DND-41 (cell line): ENCODE measurements around the gene SEC24C.

ENCODE experiments used
- ATAC-seq: fragments of 200-7000 bp; cut with Tn5 transposase; 3 replicates; pipeline ENCODE4 v1.9.1; 2021; ENCODE audit warnings: low read depth; ENCODE audit not compliant: insufficient read depth
- DNase-seq: peaks from one replicate; pipeline ENCODE4 v3.0.0-alpha.2; 2020
- H2AFZ ChIP-seq: 2 replicates; pipeline ENCODE4 v1.6.0; 2012; ENCODE audit warnings: low read depth, low read length
- H3K27ac ChIP-seq: 2 replicates; pipeline ENCODE4 v1.5.1; 2012; ENCODE audit warnings: low read length, inconsistent platforms
- H3K27me3 ChIP-seq: fragments of 200-600 bp; sonication (generic); 2 replicates; pipeline ENCODE4 v1.6.0; 2012; ENCODE audit warnings: low read length, mild to moderate bottlenecking, inconsistent platforms; ENCODE audit not compliant: insufficient read depth, poor library complexity
- H3K36me3 ChIP-seq: 2 replicates; pipeline ENCODE4 v1.5.1; 2012; ENCODE audit warnings: low read length, inconsistent platforms; ENCODE audit not compliant: insufficient read depth
- H3K4me1 ChIP-seq: 2 replicates; pipeline ENCODE4 v1.5.1; 2012; ENCODE audit warnings: mild to moderate bottlenecking, low read length; ENCODE audit not compliant: insufficient read depth
- H3K4me2 ChIP-seq: 2 replicates; pipeline ENCODE4 v1.6.0; 2012; ENCODE audit warnings: mild to moderate bottlenecking, moderate library complexity, low read length, inconsistent platforms; ENCODE audit not compliant: insufficient read depth
- H3K4me3 ChIP-seq, 2 experiments: fragments of 200-600 bp in 1 of 2; shearing (Covaris generic) in 1 of 2; 2 replicates each; pipeline ENCODE4 v1.5.1; 2012 to 2016; ENCODE audit warnings: inconsistent platforms in 2 of 2, low read length in 2 of 2, mild to moderate bottlenecking in 2 of 2, low read depth in 1 of 2, moderate library complexity in 1 of 2
- H3K79me2 ChIP-seq: 2 replicates; pipeline ENCODE4 v1.6.0; 2012; ENCODE audit warnings: low read length, inconsistent platforms; ENCODE audit not compliant: insufficient read depth
- H3K9ac ChIP-seq: 2 replicates; pipeline ENCODE4 v1.6.0; 2012; ENCODE audit warnings: low read depth, mild to moderate bottlenecking, inconsistent platforms, low read length, moderate library complexity
- H3K9me3 ChIP-seq: 2 replicates; pipeline ENCODE4 v1.5.1; 2012; ENCODE audit warnings: low read length, moderate library complexity, mild to moderate bottlenecking, inconsistent platforms; ENCODE audit not compliant: insufficient read depth, severe bottlenecking
- H4K20me1 ChIP-seq: 2 replicates; pipeline ENCODE4 v1.6.0; 2012; ENCODE audit warnings: low read length; ENCODE audit not compliant: insufficient read depth
- CTCF ChIP-seq: IDR thresholded peaks from 2 replicates; pipeline ENCODE4 v1.5.1; 2012; ENCODE audit warnings: borderline replicate concordance, low read length, moderate library complexity, mild to moderate bottlenecking; ENCODE audit not compliant: poor library complexity, severe bottlenecking; ENCODE audit errors: extremely low read depth
- EZH2 ChIP-seq: IDR thresholded peaks from 3 replicates; pipeline ENCODE4 v1.6.1; 2012; ENCODE audit warnings: borderline replicate concordance, low read depth, mild to moderate bottlenecking, moderate library complexity, low read length, inconsistent platforms; ENCODE audit not compliant: severe bottlenecking

Gene SEC24C

GRCh38 chr10:73809061-73809818 is 65.1 kb downstream of the SEC24C start:
- ATAC-seq (no peak), DNase-seq (no peak)
- H4K20me1 ChIP-seq: peaks cover 28% of the 10 kb centered on the region
- H2AFZ ChIP-seq: no peak overlapping the region
- H3K27ac ChIP-seq: no peak overlapping the region
- peaks cover 70% of the 10 kb centered on the region for H3K36me3 ChIP-seq
- H3K9ac ChIP-seq: no peak overlapping the region
- no peak for TF ChIP-seq EZH2
- no peak for TF ChIP-seq CTCF
- peaks cover 39% of the 10 kb centered on the region for H3K79me2 ChIP-seq
- H3K27me3 ChIP-seq: no peaks in the 10 kb centered on the region
- no peaks in the 10 kb centered on the region for H3K9me3 ChIP-seq
- H3K4me2 ChIP-seq: peak overlapping the region; percentile 15
- H3K4me1 ChIP-seq: peaks cover 45% of the 10 kb centered on the region
- H3K4me3 ChIP-seq: no peak overlapping the region

- no peak for DNase-seq
- H3K79me2 ChIP-seq: peaks cover 39% of the 10 kb centered on the region
- no peak for TF ChIP-seq EZH2
- no peak for TF ChIP-seq CTCF
- no peaks in the 10 kb centered on the region for H3K9me3 ChIP-seq
- H3K4me2 ChIP-seq: peak overlapping the region; percentile 93
- peak overlapping the region; percentile 94 for H3K27ac ChIP-seq
- H3K27me3 ChIP-seq: no peaks in the 10 kb centered on the region
- H3K9ac ChIP-seq: peak overlapping the region; percentile 92
- H3K4me1 ChIP-seq: peaks cover 45% of the 10 kb centered on the region
- H3K4me3 ChIP-seq: peak overlapping the region; percentile 61 to 71; a peak in 3 of 4 replicates
- peaks cover 71% of the 10 kb centered on the region for H3K36me3 ChIP-seq
- peaks cover 28% of the 10 kb centered on the region for H4K20me1 ChIP-seq
- no peak for ATAC-seq
- H2AFZ ChIP-seq: 0 out of 2 replicates have a peak overlapping the region, but pooled peaks have one; percentile 86
These were observed 66.2 kb downstream of the SEC24C start for GRCh38 chr10:73810358-73810734.

GRCh38 chr10:73810735-73811465 is 66.7 kb downstream of the SEC24C start:
- H3K4me2 ChIP-seq: peak overlapping the region; percentile 93
- peak overlapping the region; percentile 61 to 71 for H3K4me3 ChIP-seq
- peak overlapping the region; percentile 92 for H3K9ac ChIP-seq
- H4K20me1 ChIP-seq: peaks cover 28% of the 10 kb centered on the region
- H2AFZ ChIP-seq: peak overlapping the region; percentile 86
- ATAC-seq: peak; percentile 74
- no peak for TF ChIP-seq CTCF
- no peak for TF ChIP-seq EZH2
- peak overlapping the region; percentile 94 for H3K27ac ChIP-seq
- H3K27me3 ChIP-seq: no peaks in the 10 kb centered on the region
- DNase-seq: peak; percentile 85
- H3K9me3 ChIP-seq: no peaks in the 10 kb centered on the region
- peaks cover 39% of the 10 kb centered on the region for H3K79me2 ChIP-seq
- peaks cover 69% of the 10 kb centered on the region for H3K36me3 ChIP-seq
- H3K4me1 ChIP-seq: peaks cover 45% of the 10 kb centered on the region
